Type B pancreatic cell (in vitro differentiated cells): ENCODE data around the gene BSG. TPM values are rescaled to one million over a fixed set of nuclear protein-coding genes. Genes with fewer than 3 reads are reported as not detected.

Source experiments
- DNase-seq: peaks from one replicate; pipeline ENCODE4 v3.0.0; 2021; ENCODE audit warnings: mixed read lengths; ENCODE audit not compliant: unreplicated experiment; ENCODE audit errors: extremely low spot score
- H3K27ac Mint-ChIP-seq: 2 replicates; pipeline ENCODE4 v1.8.0; 2021; ENCODE audit warnings: mild to moderate bottlenecking, mixed read lengths
- H3K27me3 Mint-ChIP-seq: 2 replicates; pipeline ENCODE4 v1.8.0; 2021; ENCODE audit warnings: mixed read lengths
- H3K36me3 Mint-ChIP-seq: 2 replicates; pipeline ENCODE4 v1.8.0; 2021; ENCODE audit warnings: mixed read lengths
- H3K4me1 Mint-ChIP-seq: one replicate; pipeline ENCODE4 v1.8.0; 2021; ENCODE audit warnings: mixed read lengths; ENCODE audit not compliant: unreplicated experiment
- H3K4me3 Mint-ChIP-seq: 2 replicates; pipeline ENCODE4 v1.8.0; 2021; ENCODE audit warnings: mild to moderate bottlenecking, mixed read lengths
- H3K9me3 Mint-ChIP-seq: 2 replicates; pipeline ENCODE4 v1.8.0; 2021; ENCODE audit warnings: mixed read lengths
- CTCF ChIP-seq: fragments of 200-600 bp; sonication (generic); conservative IDR thresholded peaks from 2 replicates; pipeline ENCODE4 v1.5.0; 2021; ENCODE audit warnings: antibody characterized with exemption, mild to moderate bottlenecking
- total RNA-seq: library from RNA; stranded (reverse); gene quantifications from 2 replicates; pipeline ENCODE4 v1.2.1, GENCODE V29; 2021; ENCODE audit warnings: low replicate concordance

The BSG gene
- total RNA-seq, 1 donor from 2014 or later: 522 TPM

- TF ChIP-seq CTCF: no peak
- DNase-seq: no peak
- Mint-ChIP-seq H3K27me3 (no peaks in the 10 kb centered on the region), H3K9me3 (no peaks in the 10 kb centered on the region), H3K27ac (no peak overlapping the region), H3K4me3 (no peak overlapping the region), H3K4me1 (no peaks in the 10 kb centered on the region), H3K36me3 (no peaks in the 10 kb centered on the region)
Measured at GRCh38 chr19:538641-539428, 33.6 kb upstream of the BSG start.

GRCh38 chr19:539429-540030 is 32.9 kb upstream of the BSG start:
- Mint-ChIP-seq H3K9me3 (no peaks in the 10 kb centered on the region), H3K36me3 (no peaks in the 10 kb centered on the region), H3K4me3 (no peak overlapping the region), H3K27ac (no peak overlapping the region), H3K4me1 (no peaks in the 10 kb centered on the region), H3K27me3 (no peaks in the 10 kb centered on the region)
- DNase-seq: no peak
- TF ChIP-seq CTCF: no peak

- Mint-ChIP-seq H3K36me3 (no peaks in the 10 kb centered on the region), H3K9me3 (no peaks in the 10 kb centered on the region), H3K27me3 (no peaks in the 10 kb centered on the region), H3K4me1 (no peaks in the 10 kb centered on the region), H3K27ac (no peak overlapping the region), H3K4me3 (no peak overlapping the region)
- no peak for DNase-seq
- no peak for TF ChIP-seq CTCF
Measured at GRCh38 chr19:540867-541637, 31.3 kb upstream of the BSG start.

GRCh38 chr19:541699-542098 is 30.7 kb upstream of the BSG start:
- no peaks in the 10 kb centered on the region for H3K27me3 Mint-ChIP-seq
- H3K27ac Mint-ChIP-seq: no peak overlapping the region
- TF ChIP-seq CTCF: no peak
- DNase-seq: no peak
- no peaks in the 10 kb centered on the region for H3K4me1 Mint-ChIP-seq
- no peak overlapping the region for H3K4me3 Mint-ChIP-seq
- no peaks in the 10 kb centered on the region for H3K36me3 Mint-ChIP-seq
- no peaks in the 10 kb centered on the region for H3K9me3 Mint-ChIP-seq

GRCh38 chr19:542173-542866 is 30.1 kb upstream of the BSG start:
- no peaks in the 10 kb centered on the region for H3K36me3 Mint-ChIP-seq
- H3K4me3 Mint-ChIP-seq: no peak overlapping the region
- H3K27ac Mint-ChIP-seq: no peak overlapping the region
- no peaks in the 10 kb centered on the region for H3K4me1 Mint-ChIP-seq
- TF ChIP-seq CTCF: no peak
- no peak for DNase-seq
- H3K27me3 Mint-ChIP-seq: no peaks in the 10 kb centered on the region
- no peaks in the 10 kb centered on the region for H3K9me3 Mint-ChIP-seq
